IPS DF 19.7 (cell line): Measurements from ENCODE around the gene NOP58.
"Not testable (repeated sequence)": the region's sequence is repeated elsewhere in the genome, so short reads cannot be mapped to it uniquely, and the experiment has no call there.

Experiments used
- DNase-seq: peaks from one replicate; pipeline ENCODE4 v3.0.0-alpha.2; 2013; ENCODE audit warnings: low read depth, low spot score

NOP58 gene

GRCh38 chr2:202306034-202306433, 40.5 kb downstream of the NOP58 start:
- DNase-seq: no peak

- no peak for DNase-seq
Observed at GRCh38 chr2:202307690-202308089, 42.1 kb downstream of the NOP58 start.

GRCh38 chr2:202311823-202312388, 46.3 kb downstream of the NOP58 start:
- DNase-seq: no peak

DNA sequence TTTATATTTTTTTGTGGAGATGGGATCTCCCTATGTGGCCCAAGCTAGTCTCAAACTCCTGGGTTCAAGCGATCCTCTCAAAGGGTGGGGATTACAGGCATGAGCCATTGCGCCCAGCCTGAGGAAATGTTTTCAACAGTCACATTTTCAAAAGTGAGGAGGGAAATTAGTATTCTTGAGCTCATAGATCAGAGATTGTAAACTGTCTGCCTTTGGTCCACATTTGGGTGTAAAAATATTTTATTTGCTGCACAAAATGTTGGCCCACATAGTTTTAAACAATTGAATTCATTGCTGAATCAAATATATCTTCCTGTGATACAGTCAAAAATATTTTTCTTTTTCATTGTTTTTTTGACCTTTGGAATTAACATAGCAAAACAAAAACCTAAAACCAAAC, 48.6 kb downstream of the NOP58 start:
- no peak for DNase-seq

DNA sequence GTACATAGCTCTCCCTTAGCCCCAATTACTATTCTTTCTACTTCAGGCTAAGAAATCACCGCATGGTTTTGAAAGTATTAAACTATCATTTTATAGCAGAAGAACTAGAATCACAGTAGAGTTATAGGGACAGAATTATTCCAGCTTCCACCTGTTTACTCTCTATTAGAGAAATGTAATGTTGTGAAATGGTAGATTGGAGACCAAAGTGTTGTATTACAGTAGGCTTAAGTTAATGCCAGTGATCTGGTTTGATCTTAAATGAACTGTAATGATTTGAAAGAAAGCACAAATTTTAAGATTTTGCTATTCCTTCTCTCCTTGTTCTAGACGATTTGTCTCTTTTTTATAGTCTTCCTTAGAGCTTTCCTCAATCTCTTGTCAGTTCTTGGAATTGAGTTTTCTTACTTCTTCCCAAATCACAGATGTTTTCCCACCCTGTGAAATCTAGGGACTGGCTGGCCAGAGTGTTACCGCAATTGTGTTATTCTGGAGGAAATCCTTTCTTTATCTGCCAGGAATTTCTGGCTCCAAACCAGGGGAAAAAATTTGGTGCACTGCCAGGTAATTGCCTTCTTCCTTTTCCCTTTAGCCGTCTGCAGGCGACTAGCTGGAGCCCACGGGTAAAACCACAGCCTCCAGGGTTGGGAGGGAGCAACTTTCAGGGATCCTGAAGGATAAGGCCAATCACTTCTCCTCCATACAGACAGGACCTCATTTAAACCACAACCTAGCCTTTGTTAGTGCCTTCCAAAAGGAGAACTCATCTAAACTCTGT, 51.7 kb downstream of the NOP58 start:
- no peak for DNase-seq

DNA sequence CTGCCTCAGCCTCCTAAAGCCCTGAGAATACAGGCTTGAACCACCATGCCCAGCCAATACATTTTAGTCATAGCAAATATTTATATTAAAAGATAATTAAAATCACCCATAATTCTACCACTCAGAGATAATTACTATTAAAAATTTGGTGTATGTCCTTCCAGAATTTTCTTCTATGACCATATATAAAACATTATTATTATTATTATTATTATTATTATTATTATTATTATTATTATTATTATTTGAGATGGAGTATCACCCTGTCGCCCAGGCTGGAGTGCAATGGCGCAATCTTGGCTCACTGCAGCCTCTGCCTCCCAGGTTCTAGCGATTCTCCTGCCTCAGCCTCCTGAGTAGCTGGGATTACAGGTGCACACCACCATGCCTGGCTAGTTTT, 54.8 kb downstream of the NOP58 start:
- DNase-seq: not testable (repeated sequence)

- DNase-seq: no peak
Observed at GRCh38 chr2:202322435-202322834, 56.9 kb downstream of the NOP58 start.

DNA sequence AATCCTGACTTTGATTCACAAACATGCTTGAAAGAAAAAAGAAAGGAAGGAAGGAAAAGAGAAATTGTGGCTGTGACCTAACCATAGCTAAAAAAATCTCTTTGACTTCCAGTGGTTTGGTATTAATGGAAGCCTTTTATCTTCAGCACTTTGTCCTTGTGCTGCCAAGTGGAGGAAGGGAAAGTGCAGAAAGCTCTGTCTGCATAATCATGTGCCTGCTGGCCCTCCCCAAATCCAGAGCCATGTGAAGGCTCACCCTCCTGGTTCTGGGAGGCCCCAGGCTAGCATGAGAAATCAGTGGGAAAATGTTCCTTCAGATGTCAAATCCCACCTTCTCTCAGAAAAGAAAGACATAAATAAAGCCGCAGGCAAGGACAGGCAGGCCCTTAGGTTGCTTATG, 62.3 kb downstream of the NOP58 start:
- DNase-seq: peak; percentile 9

DNA sequence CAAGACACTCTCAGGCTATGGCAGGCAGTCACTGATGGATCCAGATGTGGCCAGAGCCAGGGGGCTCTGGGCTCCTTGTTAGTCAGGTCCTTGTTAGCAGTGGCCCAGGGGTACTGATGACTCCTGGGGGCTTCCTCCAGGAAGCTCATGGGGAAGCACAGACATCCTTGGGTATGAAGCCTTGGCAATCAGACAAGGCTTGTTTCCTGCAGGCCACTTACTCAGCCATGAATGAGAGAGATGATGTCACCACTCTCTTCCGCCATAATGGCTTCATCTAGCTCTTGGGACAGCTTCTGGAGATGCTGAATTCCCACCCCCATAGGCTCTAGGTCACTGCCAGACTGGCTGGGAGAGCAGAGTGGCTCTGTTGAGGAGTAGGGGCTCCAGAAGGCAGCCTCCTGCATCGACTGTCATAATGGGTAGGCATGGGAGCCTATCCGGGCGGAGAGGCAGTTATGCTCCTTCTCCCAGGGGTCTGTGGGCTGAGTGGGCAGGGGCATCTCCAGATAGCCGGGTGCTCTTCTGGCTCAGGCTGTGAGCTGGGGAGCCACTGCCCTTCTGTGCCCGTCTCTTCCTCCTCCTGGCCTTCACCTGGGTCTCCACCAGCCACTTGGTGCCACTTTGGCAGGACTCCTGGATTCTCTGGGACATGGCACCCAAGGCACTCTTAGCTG, 70.4 kb downstream of the NOP58 start:
- DNase-seq: no peak

DNA sequence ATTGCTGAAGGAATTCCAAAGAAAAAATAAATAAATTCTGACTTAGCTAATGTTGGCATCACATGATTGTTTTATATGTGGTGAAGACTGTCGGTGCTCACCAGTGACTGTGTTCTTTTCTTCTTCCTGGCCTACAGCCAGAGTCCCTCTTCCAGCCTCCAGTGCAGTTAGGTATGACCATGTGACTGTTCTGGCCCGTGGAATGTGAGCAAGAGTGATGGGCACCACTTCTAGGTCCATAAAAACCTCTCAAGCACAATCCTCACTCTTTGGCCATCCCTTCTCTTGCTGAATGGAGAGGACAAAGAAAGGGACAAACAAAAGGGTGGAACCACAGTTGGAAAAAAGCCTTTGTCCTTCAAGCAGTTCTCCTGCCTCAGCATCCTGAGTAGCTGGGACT, 71.6 kb downstream of the NOP58 start:
- no peak for DNase-seq

GRCh38 chr2:202337706-202338346, 72.3 kb downstream of the NOP58 start:
- DNase-seq: no peak

DNA sequence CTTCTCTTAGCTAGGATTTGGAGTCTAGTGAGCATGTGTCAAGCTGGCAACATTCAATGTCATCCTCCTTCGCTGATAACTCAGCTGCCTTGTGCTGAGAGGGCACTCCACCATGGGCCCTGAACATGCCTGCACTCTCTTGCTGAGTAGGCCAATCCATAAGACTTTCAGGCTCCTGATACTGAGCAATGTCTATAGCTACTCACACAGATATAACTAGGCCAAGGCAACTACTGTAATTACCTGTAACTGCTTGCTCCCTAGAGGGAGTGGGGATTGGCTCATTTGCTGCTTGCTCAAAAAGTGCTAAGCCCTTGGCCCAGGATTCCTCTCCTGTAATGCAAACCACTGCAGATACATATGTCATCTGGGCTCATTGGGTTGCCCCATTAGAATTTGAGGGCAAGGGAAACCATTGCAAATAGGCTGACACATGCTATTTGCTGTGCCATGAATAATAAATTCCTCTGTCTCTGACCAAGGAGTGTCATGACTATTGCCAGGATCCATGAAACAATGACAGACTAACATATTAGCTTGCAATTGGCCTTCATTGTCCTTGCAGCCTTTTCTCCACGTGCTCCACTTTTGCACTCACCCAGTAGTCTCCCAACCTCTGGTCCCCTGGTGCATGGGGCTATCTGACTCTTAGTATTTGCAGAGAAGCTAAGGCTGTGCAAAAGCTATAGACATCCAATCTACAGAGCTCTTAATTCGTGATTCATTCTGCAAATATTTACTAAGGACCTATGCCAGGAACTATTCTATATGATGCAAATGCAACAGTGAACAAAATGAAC, 73.7 kb downstream of the NOP58 start:
- DNase-seq: no peak

- DNase-seq: no peak
Observed at GRCh38 chr2:202344178-202344577, 78.6 kb downstream of the NOP58 start.

DNA sequence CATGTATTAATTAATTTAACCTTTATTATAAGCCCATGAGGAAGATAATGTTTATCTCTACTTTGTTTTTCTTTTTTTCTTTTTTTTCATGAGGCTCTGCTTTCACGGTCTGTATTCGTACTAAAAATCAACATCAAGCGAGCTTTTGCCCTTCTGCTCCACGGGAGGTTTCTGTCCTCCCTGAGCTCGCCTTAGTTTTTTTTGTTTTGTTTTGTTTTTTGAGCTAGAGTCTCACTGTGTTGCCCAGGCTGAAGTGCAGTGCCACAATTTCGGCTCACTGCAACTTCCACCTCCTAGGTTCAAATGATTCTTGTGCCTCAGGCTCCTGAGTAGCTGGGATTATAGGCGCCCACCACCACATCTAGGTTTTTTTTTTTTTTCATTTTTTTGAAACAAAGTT, 80.6 kb downstream of the NOP58 start:
- DNase-seq: no peak
